GM19372 (cell line): ENCODE data around the gene ZNF699.
"Not testable (repeated sequence)": the region's sequence is repeated elsewhere in the genome, so short reads cannot be mapped to it uniquely, and the experiment has no call there.

Source experiments
- ATAC-seq: cut with Tn5 transposase; IDR thresholded peaks from one replicate; pipeline ENCODE4 v1.9.1; 2021; ENCODE audit warnings: mild to moderate bottlenecking, low read depth, moderate library complexity; ENCODE audit not compliant: unreplicated experiment

The ZNF699 gene

DNA sequence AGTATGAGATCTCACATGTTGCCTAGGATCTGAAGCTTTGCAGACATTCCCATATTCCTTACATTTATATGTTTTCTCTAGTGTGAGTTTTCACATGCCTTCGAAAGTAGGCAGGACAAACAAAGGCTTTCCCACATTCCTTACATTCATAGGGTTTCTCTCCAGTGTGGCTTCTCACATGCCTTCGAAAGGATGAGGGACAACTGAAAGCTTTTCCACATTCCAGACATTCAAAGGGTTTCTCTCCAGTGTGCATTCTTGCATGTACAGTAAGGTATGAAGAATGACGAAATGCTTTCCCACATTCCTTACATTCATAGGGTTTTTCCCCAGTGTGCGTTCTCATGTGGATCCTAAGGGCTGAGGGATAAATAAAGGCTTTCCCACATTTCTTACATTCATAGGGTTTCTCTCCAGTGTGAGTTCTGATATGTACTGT is 14.2 kb downstream of the ZNF699 start:
- no peak for ATAC-seq

DNA sequence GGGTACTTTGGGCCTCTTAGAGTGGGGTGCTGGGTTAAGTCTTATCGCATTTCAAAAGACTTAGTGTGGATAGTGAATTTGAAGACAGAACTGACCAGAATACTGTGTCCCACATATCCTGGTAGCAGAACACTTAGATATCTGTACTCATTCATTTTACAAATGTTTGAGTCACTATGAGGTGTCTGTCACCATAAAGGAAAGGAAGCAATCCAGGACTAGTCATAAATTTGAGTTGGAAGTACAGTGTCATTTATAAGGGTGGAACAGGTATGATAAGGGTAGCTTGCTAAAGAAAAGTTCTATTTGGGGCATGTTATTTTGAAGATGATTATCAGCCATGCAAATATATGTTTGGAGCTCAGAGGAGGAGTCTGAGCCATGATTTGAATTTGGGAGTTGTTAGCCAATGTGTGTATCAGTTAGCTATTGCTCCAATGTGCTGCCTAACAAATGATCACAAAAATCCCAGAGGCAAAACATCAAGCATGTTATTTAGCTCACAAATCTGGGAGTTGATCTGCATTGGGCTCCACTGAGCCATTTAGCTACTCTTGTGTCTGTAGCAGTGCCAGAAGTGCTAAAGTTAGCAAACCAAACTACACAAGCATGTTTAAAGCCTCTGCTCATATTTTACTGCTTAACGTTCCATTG is 20.3 kb downstream of the ZNF699 start:
- ATAC-seq = no peak

DNA sequence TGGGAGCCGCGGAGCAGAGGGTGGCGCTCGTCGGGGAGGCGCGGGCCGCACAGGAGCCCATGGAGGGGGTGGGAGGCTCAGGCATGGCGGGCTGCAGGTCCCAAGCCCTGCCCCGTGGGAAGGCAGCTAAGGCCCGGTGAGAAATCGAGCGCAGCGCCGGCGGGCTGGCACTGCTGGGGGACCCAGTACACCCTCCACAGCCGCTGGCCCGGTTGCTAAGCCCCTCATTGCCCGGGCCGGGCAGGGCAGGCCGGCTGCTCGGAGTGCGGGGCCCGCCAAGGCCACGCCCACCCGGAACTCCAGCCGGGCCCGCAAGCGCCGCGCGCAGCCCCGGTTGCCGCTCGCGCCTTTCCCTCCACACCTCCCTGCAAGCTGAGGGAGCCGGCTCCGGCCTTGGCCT is 26.2 kb downstream of the ZNF699 start:
- not testable (repeated sequence) for ATAC-seq

DNA sequence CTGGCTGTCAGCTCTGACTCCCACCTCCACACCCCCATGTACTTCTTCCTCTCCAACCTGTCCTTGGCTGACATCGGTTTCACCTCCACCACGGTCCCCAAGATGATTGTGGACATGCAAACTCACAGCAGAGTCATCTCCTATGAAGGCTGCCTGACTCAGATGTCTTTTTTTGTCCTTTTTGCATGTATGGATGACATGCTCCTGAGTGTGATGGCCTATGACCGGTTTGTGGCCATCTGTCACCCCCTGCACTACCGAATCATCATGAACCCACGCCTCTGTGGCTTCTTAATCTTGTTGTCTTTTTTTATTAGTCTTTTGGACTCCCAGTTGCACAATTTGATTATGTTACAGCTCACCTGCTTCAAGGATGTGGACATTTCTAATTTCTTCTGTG is 58.4 kb downstream of the ZNF699 start:
- no peak for ATAC-seq

DNA sequence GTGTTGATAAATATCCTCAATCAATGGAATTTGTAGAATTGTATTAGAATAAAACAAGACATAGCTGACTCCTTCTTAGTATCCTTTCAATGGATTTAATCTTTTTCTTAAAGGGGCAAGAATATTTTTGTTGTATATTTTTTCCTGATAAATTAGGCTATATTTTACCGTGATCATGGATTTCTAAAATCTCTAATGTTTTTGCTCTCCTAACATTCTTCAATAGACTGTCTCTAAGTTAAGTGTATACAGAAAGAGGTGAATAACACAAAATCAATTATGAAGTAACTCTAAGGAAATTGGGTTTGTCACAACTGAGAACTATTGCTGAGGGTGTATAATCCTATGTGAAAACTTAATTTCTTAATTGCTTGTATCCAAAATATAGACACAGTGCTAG is 59.0 kb downstream of the ZNF699 start, which contains the start of gene OR7E24:
Gene OR7E24, plus strand, starts transcription at position 301 of the 400 bp plus-strand sequence. CDS start 114 bp downstream, outside the sequence.
- no peak for ATAC-seq
